T1000 (cell line): ENCODE measurements around the gene POLR3H.
"Not testable (repeated sequence)": the region's sequence is repeated elsewhere in the genome, so short reads cannot be mapped to it uniquely, and the experiment has no call there.

Experiments
- DNase-seq: peaks from one replicate; lab custom pipeline; 2025; ENCODE audit warnings: mixed read lengths; lab: John Stamatoyannopoulos, UW

Gene POLR3H, protein sequence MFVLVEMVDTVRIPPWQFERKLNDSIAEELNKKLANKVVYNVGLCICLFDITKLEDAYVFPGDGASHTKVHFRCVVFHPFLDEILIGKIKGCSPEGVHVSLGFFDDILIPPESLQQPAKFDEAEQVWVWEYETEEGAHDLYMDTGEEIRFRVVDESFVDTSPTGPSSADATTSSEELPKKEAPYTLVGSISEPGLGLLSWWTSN

DNA sequence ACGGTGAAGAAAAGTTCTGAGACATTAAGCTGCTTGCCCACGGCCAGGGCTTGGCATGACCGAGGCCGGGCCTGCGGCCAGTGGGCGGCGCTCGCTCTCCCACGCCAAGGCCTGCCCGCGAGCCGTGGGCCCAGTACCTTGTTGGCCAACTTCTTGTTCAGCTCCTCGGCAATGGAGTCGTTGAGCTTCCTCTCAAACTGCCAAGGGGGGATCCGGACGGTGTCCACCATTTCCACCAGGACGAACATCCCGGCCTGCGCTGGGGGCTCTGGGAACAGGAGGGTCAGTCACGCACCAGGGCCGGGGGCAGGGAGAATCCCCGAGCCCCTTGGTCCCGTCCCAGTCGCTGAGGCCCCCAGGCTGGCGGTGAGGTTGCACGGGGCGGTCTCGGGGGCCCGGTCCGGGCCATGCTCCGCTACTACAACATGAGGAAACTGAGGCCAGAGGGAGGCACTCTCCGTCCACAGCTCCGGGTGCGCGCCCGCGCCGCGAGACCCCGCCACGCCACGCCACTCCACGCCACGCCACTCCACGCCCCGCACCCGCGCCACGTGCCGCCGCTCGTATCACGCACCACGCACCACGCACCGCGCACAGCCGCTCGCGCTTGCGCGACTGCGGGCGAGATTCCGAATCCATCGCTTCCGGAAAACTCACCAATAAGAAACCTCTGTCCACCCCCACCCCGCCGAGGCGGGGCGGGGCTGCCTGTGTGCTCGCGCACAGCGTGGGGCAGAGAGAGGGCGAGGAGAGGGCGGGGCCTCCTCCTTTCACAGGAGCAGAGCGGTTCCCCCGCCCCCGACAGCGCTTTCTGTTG, at the start of gene POLR3H:
POLR3H (minus strand) TSS at position 617 of the 817 bp plus-strand sequence; CDS start at position 248, 369 bp downstream.
- peak; percentile 91 for DNase-seq

DNA sequence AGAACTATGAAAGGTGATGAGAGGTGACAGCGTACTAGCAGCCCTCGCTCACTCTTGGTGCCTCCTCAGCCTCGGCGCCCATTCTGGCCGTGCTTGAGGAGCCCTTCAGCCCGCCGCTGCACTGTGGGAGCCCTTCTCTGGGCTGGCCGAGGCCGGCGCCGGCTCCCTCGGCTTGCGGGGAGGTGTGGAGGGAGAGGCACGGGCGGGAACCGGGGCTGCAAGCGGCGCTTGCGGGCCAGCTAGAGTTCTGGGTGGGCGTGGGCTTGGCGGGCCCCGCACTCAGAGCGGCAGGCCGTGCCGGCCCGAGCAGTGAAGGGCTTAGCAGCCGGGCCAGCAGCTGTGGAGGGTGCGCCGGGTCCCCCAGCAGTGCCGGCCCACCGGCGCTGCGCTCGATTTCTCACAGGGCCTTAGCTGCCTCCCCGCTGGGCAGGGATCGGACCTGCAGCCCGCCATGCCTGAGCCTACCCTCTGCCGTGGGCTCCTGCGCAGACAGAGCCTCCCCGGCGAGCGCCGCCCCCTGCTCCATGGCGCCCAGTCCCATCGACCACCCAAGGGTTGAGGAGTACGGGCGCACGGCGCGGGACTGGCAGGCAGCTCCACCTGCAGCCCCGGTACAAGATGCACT, 49.2 kb upstream of the POLR3H start:
- not testable (repeated sequence) for DNase-seq

DNA sequence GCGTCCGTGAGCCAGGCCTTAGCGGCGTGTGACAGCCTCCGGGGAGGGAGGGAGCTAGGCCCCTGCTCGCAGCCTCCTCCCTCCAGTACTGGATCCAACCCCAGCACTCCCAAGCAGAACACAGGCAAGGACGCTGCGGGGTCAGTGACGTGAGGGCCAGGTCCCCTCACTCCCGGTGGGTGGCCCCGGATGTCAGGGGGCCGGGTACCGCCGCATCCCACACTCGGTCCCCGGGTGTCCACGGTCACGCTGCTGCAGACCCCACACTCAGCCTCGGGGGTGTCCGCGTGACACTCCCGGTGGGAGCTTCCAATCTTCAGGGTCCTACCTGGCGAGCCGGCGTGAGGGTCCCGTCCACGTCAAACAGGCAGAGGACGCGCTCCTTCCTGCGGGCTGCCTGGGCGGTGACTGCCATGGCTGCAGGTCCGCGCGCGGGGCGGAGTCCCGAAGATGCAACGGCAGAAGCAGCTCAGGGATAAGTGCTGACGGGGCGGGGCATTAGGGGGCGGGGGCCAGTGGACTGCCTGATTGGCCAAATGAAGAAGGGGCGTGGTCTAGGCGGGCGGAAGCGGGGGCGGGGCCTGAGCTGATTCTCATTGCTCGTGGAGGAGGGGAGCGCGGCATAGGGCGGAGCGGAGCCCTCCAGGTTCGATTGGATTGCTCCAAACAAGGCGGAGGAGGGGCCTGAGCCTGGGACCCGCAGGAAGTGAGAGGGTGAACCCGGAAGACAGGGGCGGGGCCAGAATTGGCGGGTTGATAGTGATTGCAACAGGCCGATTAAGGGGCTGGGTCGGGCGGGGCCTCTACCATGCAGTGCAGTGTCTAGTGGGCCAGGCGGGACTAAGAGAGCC, 45.3 kb upstream of the POLR3H start, which contains the start of gene PMM1:
PMM1 (minus strand) TSS at position 450 of the 851 bp plus-strand sequence; CDS start at position 415, 35 bp downstream.
- DNase-seq = peak; percentile 99

DNA sequence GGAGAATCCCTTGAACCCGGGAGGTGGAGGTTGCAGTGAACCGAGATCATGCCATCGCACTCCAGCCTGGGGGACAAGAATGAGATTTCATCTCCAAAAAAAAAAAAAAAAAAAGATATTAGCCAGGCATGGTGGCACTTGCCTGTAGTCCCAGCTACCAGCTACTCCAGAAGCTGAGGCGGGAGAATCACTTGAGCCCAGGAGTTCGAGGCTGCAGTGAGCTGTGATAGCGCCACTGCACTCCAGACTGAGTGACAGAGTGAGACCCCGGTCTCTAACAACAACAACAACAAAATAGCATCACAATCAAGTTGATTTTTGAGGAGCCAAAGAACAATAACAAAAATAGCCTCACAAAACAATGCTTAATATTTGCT, 43.1 kb upstream of the POLR3H start:
- DNase-seq = no peak

DNA sequence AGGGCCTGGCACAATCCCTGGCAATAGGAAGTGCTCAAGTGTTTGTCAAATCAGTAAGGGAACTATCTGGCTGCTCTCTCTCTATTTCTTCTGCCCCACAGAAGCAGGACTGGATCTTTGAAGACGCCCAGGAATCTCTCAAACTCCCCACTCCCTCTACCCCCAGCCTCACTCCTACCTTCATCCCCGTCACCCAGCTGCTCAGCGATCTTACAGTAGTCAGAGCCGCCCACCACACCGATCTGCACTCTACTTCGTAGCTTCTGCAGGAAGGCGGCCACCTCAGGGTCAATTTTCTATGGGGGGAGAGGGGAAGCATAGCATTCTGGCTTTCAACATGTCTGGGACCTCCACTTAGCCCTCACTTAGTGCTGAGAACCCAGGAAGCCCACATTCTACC, 41.6 kb upstream of the POLR3H start:
- DNase-seq = no peak

DNA sequence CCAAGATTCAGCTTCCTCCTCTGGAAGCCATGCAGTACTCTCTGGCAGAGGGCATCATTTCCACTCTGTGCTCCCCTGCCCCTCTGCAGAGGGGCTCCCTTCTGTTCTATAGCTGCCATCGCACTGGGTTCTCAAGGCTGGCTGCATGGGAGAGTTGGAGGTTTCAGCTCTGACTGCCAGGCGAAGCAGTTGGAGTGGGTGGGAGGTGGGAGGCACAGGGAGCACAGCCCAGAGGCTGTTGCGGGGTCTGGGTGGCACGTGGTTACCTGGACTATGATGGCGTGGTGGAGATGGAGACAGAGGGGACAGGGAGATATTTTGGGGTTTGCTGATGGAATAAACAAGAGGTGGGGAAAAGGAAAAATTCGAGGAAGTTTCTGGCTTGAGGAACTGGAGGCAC, 40.6 kb upstream of the POLR3H start:
- no peak for DNase-seq

DNA sequence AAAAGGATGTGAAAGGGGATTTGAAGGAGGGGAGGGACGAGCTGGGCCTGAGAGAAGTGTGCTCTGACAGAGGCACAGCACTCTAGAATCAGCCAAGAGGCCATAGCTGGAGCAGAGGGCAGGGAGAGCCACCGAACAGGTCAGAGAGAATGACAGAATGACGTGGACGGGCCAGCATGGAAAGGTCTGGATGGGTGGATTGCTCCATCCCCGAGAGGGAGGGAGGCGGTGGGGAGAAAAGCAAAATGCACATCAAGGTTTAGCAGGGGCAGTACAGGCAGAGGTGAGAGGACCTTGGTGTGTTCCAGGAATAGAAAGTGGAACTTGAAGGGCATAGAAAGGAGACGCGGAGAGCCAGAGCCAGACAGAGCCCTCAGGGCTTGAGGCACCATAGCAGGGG, 38.4 kb upstream of the POLR3H start:
- DNase-seq = no peak

DNA sequence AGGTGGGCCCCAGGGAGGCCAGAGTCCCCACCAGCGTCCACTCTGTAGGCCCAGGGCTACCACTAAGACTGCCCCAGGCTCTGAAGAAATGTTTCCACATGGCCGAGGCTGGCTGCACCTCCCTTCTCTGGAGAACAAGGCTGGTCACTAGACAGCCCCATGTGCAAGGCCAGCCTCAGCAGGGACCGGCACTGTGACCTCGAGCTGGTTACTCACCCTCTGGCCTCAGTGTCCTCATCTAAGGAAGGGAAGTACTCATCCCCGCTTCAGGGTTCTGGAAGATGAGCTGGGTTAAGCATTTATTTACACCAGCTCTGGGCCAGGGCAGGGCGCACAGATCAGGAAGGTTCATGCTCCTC, 35.7 kb upstream of the POLR3H start:
- DNase-seq = no peak

DNA sequence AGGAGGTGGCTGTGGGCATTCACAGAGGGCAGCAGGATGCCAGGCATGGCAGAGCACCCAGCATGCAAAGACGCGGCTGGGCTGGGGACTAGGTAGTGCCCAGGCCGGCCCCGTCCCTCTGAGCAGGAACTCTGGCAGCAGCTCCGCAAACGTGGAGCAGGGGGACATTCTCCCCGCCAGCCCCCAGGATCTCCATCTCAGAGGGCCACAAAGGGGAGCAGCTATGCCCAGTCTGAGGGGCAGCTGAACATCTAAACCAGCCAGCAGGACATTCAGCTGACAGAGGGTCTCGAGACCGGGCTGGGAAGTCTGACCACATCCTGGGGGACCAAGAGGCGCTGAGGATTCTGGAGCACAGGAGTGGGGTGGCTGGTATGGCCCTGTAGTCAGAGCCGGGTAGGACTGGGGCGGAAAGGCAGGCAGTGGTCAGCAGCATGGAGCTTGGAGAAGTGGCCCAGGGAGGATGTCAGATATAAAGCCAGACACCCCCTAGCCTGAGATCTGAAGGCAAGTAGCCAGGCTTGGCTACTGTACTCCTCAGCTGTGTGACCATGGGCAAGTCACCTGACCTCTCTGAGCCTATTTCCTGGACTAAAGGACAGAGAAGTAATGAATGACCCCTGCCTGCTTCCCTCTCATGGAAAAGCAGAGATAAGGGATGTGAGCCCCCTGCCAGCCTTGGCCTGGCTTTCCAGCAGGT, 35.2 kb upstream of the POLR3H start:
- DNase-seq = no peak

DNA sequence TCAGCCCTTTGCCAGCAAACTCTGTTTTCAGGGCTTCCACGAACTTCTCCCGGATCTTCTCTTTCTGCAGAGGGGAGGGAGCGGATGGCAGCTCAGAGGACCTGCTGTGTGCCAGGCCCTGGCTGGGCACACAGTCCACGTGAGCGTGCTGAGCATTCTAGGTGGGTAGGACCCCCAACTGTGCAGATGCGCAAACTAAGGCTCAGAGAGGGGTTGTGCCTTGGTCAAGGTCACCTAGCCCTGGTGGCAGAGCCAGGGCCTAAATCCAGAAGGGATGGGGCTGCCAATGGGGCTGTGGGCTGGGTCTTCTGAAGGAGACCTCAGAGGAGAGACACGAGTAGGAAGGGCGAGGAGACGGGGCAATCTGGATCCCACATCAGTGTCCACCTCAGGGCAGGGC, 34.5 kb upstream of the POLR3H start:
- no peak for DNase-seq

DNA sequence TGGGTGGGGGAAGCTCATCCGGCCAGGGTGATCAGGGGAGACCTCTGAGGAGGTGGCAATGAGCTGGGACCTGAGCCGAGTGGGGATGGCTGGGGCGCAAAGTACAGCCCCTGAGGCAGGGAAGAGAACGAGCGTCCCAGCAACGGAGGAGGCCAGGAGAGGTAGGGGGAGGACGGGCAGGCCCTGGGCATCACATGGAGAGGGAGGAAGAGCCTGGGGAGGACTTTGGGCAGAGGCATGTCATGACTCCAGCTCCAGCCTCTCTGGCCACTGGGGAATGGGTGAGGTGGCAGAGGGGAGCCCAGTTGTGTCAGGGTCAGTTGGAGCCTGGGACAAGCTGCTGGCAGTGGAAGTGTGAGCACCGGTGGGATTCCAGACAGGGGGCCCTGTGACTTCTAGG, 33.8 kb upstream of the POLR3H start:
- DNase-seq = no peak

DNA sequence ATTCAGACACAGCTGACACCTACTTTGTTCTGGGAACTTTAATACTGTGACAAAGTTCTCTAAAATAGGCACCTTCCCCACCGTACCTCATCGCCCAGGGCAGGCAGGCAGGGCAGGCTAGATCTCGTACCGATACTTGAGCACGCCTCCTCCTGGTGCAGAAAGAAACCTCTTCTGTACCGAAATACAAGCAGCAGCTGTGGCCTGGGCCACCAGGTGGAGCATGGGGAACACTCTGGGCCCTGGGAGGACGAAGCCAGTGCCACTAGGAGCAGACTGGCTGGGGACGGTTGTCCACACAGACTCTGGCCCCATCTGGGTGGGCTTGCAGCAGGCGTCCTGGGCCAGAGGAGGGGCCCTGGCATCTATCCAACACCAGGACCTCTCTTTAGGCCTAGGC, 32.6 kb upstream of the POLR3H start:
- no peak for DNase-seq

DNA sequence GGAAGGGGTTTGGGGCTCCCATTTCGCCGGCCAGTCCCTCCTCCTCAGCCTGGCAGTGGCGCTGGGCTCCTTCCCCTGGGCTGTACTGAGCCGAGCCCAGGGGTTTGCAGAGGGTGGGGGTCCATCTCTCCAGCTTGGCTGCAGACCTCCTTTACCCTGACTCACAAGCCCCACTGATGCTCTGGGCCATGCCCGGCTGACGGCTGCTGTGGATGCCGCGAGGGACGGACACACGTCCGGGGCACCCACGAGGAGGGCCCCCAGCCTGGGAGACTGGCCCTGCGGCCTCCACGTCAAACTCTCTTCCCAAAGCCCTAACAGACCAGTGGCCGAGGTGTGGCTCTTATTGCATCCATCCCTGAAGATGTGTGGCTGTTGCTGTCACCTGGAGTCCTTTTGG, 31.3 kb upstream of the POLR3H start:
- DNase-seq = no peak

DNA sequence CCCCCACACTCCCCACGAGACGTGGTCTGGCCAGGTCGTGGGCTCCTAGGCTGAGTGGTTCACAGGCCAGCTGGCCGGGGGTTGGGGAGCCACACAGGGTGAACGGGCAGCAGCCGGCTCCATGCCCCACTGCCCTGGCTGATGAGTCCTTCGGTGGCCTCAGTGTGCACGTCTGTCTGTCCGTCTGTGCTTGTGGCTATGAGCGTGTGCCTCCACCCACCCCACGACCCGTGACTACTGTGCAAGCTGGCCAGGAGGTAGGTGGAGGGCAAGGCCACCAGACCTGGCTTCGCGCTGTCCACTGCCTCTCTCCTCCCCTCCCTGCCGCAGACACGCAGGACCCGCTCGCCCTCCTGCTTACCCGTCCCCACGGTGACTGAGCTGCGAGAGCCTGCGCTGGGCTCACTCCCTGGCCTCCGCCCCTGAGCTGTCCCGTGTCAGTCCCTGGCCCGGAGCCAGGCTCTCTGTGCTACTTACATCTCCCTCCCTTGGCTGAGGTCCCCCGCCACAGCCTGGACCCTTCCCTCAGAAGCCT, 30.6 kb upstream of the POLR3H start:
- no peak for DNase-seq

DNA sequence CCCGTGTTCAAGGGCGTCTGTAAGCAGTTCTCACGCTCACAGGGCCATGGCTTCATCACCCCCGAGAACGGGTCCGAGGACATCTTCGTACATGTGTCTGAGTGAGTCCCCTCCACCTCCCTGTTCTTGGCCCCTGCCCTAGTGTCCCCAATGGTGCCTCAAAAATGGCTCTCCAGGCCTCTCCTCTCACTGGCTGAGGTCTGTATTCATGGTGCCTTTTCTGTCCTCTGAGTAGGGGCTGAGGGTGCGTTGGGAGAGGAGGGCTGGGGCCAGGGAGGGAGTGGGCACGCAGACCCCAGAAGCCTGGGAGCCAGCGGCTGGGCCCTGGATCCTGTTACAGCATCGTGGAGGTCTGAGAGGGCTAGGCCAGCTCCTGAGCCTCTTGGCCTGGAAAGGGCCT, 29.4 kb upstream of the POLR3H start:
- no peak for DNase-seq

DNA sequence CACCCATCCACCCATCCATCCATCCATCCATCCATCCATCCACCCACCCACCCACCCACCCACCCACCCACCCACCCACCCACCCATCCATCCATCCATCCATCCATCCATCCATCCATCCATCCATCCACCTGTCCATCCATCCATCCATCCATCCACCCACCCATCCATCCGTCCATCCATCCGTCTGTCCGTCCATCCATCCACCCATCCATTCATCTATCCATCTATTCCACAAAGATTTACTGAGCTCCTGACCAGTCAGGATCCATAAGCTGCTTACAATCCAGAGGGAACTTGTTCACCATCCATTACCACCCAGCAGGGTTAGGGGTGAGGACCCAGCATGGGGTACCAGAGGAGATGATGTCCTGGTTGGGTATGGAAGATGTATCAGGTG, 28.0 kb upstream of the POLR3H start:
- not testable (repeated sequence) for DNase-seq

DNA sequence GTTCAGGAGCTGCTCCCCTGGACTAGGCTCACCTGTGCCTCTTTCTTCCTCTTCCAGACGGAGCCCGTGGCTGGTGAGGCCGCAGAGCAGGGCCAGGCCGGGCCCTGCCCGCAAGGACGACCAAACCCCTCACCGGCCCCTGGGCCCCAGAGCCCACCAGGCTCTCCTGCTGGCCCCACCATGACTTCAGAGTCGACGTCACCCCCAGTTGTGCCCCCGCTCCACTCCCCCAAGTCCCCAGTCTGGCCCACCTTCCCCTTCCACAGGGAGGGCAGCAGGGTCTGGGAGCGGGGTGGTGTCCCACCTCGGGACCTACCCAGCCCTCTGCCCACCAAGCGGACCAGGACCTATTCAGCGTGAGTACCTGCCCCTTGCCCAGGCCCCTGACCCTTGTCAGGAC, 27.5 kb upstream of the POLR3H start:
- no peak for DNase-seq

DNA sequence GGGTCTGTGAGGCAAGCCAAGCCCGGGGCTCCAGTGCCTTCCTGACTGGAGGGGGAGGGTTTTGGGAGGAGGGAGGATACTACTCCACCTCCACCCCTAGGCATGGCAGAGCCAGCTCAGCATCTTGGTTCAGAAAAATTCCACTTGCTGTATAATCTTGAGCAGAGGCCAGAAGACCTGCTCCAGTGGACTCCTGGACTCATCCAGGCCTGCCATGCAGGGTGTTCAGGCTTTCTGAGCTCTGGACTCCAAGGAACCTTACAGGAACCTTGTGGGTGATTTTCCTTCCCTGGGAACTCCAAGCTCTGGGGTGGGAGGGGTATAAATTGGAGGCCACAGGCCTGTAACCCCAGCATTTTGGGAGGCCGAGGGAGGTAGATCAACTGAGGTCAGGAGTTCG, 26.0 kb upstream of the POLR3H start:
- no peak for DNase-seq

DNA sequence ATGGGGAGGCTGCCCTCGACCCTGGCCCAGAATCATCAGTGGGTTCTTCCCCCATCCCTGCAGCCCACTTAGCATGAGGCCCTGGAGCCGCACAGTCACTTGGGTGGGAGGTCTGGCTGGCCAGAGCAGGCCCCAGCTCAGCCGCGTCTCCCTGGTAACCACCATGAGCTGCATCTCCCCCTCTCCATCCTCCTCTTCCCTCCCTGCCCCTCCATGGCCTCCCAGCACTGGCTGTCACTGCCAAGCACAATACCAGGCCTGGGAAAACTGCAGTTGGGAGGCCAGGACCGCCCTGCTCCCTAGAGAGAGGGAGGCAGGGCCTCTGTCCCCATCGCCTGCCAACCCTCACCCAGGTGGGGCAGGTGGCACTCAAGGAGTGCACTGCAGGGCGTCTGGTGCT, 24.5 kb upstream of the POLR3H start:
- DNase-seq = no peak

DNA sequence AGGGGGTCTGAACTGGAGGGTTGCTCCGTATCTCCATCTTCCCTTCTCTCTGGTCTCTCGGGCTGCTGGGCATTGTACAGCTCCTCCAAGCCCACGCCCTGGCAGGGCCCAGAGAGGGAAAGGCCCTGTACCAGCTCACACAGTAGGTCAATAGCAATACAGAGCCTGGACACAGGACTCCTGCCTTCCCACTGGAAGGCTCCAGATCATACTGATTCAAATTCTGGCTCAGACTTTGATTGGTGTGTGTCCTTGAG, 23.2 kb upstream of the POLR3H start:
- DNase-seq = no peak

DNA sequence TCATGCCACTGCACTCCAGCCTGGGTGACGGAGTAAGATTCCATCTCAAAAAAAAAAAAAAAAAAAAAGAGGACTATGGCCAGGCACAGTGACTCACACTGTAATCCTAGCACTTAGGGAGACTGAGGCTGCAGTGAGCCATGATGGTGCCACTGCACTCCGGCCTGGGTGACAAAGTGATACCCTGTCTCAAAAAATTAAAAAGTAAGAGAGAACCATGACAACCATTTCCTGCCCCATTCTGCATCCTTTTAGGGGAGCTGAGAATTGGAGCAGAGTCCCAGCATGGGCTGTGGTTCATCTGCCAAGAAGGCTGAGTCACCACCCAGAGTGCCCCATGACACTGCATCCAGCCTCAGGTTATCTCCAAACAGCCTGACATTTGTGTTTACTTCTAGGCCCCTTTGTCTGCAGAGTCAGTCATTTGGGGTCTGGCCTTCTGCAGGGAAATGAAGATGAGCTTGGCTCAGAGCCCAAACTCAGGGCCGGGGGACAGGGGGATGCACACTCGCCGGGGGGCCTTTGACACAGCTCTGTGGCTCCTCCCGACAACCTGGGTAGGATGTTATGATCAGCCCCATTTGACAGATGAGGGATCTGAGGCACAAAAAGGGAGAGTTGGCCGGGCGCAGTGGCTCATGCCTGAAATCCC, 21.3 kb upstream of the POLR3H start:
- DNase-seq = peak; percentile 53
